Ovary (tissue), 3 donors: Measurements from ENCODE around the gene MXD1.

Experiments used
- POLR2A ChIP-seq: fragments of 450-650 bp; IDR thresholded peaks from one replicate; pipeline ENCODE4 v1.6.1; 2017; ENCODE audit warnings: antibody characterized with exemption, mild to moderate bottlenecking, moderate library complexity
- TF ChIP-seq, protein P1 (sequence below), 3 donors: fragments of 450-650 bp in 2 of 3; fragments of 200-600 bp in 1 of 3; IDR thresholded peaks; one replicate each; pipeline versions ENCODE4 v1.5.1 to v1.8.0; 2016 to 2022; ENCODE audit warnings: antibody characterized with exemption in 3 of 3, mild to moderate bottlenecking in 1 of 3
- donor health status: DM: no; HTN: no; CAD: no.

DNA sequence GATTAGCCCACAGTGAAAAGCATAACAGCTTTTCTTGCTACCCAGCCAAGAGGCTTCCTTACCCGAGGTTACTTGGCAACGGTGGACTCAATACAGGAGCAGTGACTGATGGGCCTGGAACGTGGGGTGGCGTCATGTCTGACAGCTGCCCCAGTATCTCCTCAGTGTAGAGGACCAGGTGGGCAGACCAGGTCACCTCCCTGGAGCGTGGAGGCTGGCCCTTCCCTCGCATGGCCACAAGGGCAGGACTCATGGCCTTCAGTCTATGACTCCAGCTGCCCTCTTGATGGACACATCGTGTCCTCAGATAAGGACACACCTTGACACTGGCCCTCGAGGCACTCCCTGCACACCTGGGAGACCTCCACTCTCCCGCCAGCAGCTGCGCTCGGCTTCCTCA lies 40.1 kb downstream of the MXD1 start:
- TF ChIP-seq, protein P1, sequence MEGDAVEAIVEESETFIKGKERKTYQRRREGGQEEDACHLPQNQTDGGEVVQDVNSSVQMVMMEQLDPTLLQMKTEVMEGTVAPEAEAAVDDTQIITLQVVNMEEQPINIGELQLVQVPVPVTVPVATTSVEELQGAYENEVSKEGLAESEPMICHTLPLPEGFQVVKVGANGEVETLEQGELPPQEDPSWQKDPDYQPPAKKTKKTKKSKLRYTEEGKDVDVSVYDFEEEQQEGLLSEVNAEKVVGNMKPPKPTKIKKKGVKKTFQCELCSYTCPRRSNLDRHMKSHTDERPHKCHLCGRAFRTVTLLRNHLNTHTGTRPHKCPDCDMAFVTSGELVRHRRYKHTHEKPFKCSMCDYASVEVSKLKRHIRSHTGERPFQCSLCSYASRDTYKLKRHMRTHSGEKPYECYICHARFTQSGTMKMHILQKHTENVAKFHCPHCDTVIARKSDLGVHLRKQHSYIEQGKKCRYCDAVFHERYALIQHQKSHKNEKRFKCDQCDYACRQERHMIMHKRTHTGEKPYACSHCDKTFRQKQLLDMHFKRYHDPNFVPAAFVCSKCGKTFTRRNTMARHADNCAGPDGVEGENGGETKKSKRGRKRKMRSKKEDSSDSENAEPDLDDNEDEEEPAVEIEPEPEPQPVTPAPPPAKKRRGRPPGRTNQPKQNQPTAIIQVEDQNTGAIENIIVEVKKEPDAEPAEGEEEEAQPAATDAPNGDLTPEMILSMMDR (IDR thresholded peaks at IDR 0.05) = no peak
- no peak for TF ChIP-seq POLR2A
